Endothelial cell of umbilical vein (primary cell): ENCODE results near the gene ALPL.
"Not testable (repeated sequence)": the region's sequence is repeated elsewhere in the genome, so short reads cannot be mapped to it uniquely, and the experiment has no call there.

Experiments used
- CTCF ChIP-seq, 2 donors: IDR thresholded peaks; 1 replicate in 1 of 2; 2 replicates in 1 of 2; pipeline ENCODE4 v1.5.1; 2011; ENCODE audit warnings: low read length in 2 of 2, mild to moderate bottlenecking in 2 of 2, moderate library complexity in 2 of 2, control low read depth in 1 of 2, inconsistent platforms in 1 of 2, low read depth in 1 of 2; ENCODE audit not compliant: insufficient read depth in 1 of 2; ENCODE audit errors: extremely low read depth in 1 of 2
- JUN ChIP-seq: IDR thresholded peaks from 2 replicates; pipeline ENCODE4 v1.6.1; 2011; ENCODE audit warnings: borderline replicate concordance, low read depth; ENCODE audit not compliant: insufficient read length, insufficient read depth
- POLR2A ChIP-seq: IDR thresholded peaks from 2 replicates; pipeline ENCODE4 v1.6.1; 2012; ENCODE audit warnings: low read depth, mild to moderate bottlenecking, control low read depth, low read length
- POLR2AphosphoS5 ChIP-seq: IDR thresholded peaks from 2 replicates; pipeline ENCODE4 v1.6.1; 2012; ENCODE audit warnings: low read depth, mild to moderate bottlenecking, control low read depth, low read length, moderate library complexity; ENCODE audit not compliant: insufficient read depth
- TF ChIP-seq, protein P1 (sequence below): IDR thresholded peaks from 2 replicates; pipeline ENCODE4 v1.6.1; 2011; ENCODE audit not compliant: insufficient read depth, insufficient read length

GRCh38 chr1:21465127-21465526 is 44.1 kb upstream of the ALPL start:
- TF ChIP-seq POLR2A; CTCF (IDR thresholded peaks at IDR 0.05; ENCODE audit: extremely low read depth in 1 of 2, insufficient read depth in 1 of 2, low read depth in 1 of 2, low read length in 2 of 2); POLR2AphosphoS5; JUN: not testable (repeated sequence)
- TF ChIP-seq, protein P1, sequence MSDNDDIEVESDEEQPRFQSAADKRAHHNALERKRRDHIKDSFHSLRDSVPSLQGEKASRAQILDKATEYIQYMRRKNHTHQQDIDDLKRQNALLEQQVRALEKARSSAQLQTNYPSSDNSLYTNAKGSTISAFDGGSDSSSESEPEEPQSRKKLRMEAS: not testable (repeated sequence)
